Loucy (cell line): ENCODE measurements around the gene PCID2.

Source experiments
- H2AFZ ChIP-seq: fragments of 200-600 bp; sonication (generic); 2 replicates; pipeline ENCODE4 v1.6.0; 2016; ENCODE audit warnings: antibody characterized with exemption, mild to moderate bottlenecking, low read length, moderate library complexity
- H3F3A ChIP-seq: fragments of 200-600 bp; 2 replicates; pipeline ENCODE4 v1.6.0; 2016; ENCODE audit warnings: antibody characterized with exemption, low read depth, mild to moderate bottlenecking
- H3K27me3 ChIP-seq: fragments of 200-600 bp; sonication (generic); 2 replicates; pipeline ENCODE4 v1.6.1; 2014; ENCODE audit warnings: low read length, mild to moderate bottlenecking; ENCODE audit not compliant: insufficient read depth, poor library complexity, severe bottlenecking
- H3K36me3 ChIP-seq: fragments of 200-600 bp; sonication (generic); 2 replicates; pipeline ENCODE4 v1.6.1; 2016; ENCODE audit warnings: low read length; ENCODE audit not compliant: insufficient read depth
- H3K4me1 ChIP-seq: fragments of 200-600 bp; sonication (generic); 2 replicates; pipeline ENCODE4 v1.5.1; 2014; ENCODE audit warnings: low read length, mild to moderate bottlenecking; ENCODE audit not compliant: insufficient read depth, poor library complexity, severe bottlenecking
- H3K4me2 ChIP-seq: fragments of 200-600 bp; sonication (generic); 2 replicates; pipeline ENCODE4 v1.6.0; 2014; ENCODE audit warnings: antibody characterized with exemption, low read length, low read depth, mild to moderate bottlenecking; ENCODE audit not compliant: poor library complexity, severe bottlenecking
- H3K4me3 ChIP-seq: fragments of 200-600 bp; sonication (generic); 2 replicates; pipeline ENCODE4 v1.5.1; 2014; ENCODE audit warnings: low read length, mild to moderate bottlenecking, mixed read lengths; ENCODE audit not compliant: poor library complexity, severe bottlenecking
- H3K79me2 ChIP-seq: fragments of 200-600 bp; sonication (generic); 2 replicates; pipeline ENCODE4 v1.6.1; 2014; ENCODE audit warnings: low read length; ENCODE audit not compliant: insufficient read depth
- H3K9ac ChIP-seq: fragments of 200-600 bp; sonication (generic); 2 replicates; pipeline ENCODE4 v1.6.0; 2014; ENCODE audit warnings: mild to moderate bottlenecking, low read depth, low read length, moderate library complexity; ENCODE audit not compliant: poor library complexity, severe bottlenecking
- H3K9me2 ChIP-seq: fragments of 200-600 bp; sonication (generic); replicated peaks from 2 replicates; pipeline ENCODE4 v1.6.1; 2016; ENCODE audit warnings: low read depth, low read length, mixed read lengths
- H3K9me3 ChIP-seq: fragments of 200-600 bp; sonication (generic); 2 replicates; pipeline ENCODE4 v1.6.1; 2014; ENCODE audit warnings: mild to moderate bottlenecking, antibody characterized with exemption, low read length, low read depth; ENCODE audit not compliant: insufficient read depth
- H4K20me1 ChIP-seq: fragments of 200-600 bp; sonication (generic); 2 replicates; pipeline ENCODE4 v1.6.0; 2014; ENCODE audit warnings: antibody characterized with exemption, low read length, mild to moderate bottlenecking; ENCODE audit not compliant: insufficient read depth, poor library complexity, severe bottlenecking
- CTCF ChIP-seq: fragments of 200-600 bp; sonication (generic); conservative IDR thresholded peaks from 2 replicates; pipeline ENCODE4 v1.5.1; 2014; ENCODE audit warnings: mild to moderate bottlenecking, antibody characterized with exemption, low read length
- EZH2phosphoT487 ChIP-seq: fragments of 200-600 bp; IDR thresholded peaks from 2 replicates; pipeline ENCODE4 v1.6.1; 2018; ENCODE audit warnings: antibody characterized with exemption, mild to moderate bottlenecking, moderate library complexity, borderline replicate concordance

The PCID2 gene

GRCh38 chr13:113158946-113159345 lies 49.5 kb downstream of the PCID2 start:
- H3K27me3 ChIP-seq = no peaks in the 10 kb centered on the region
- peaks cover 8% of the 10 kb centered on the region for H3K4me1 ChIP-seq
- no peaks in the 10 kb centered on the region for H3K9me2 ChIP-seq
- no peaks in the 10 kb centered on the region for H4K20me1 ChIP-seq
- H3K79me2 ChIP-seq = no peaks in the 10 kb centered on the region
- no peak for TF ChIP-seq EZH2phosphoT487
- TF ChIP-seq CTCF = no peak
- no peaks in the 10 kb centered on the region for H3K9me3 ChIP-seq
- no peaks in the 10 kb centered on the region for H3K36me3 ChIP-seq
- H3K4me2 ChIP-seq = no peak overlapping the region
- H2AFZ ChIP-seq = no peak overlapping the region
- H3F3A ChIP-seq = no peaks in the 10 kb centered on the region
- no peak overlapping the region for H3K4me3 ChIP-seq
- no peak overlapping the region for H3K9ac ChIP-seq

GRCh38 chr13:113157929-113158747 lies 50.3 kb downstream of the PCID2 start, which contains the start of gene PROZ:
PROZ (plus strand) TSS chr13:113158648; CDS start chr13:113158661, 13 bp downstream.
- no peaks in the 10 kb centered on the region for H3K79me2 ChIP-seq
- no peaks in the 10 kb centered on the region for H3F3A ChIP-seq
- peaks cover 13% of the 10 kb centered on the region for H3K4me1 ChIP-seq
- H4K20me1 ChIP-seq = no peaks in the 10 kb centered on the region
- no peak within 1 kb of the TSS for H3K9ac ChIP-seq
- no peaks in the 10 kb centered on the region for H3K27me3 ChIP-seq
- no peak for TF ChIP-seq CTCF
- no peak within 1 kb of the TSS for H2AFZ ChIP-seq
- no peaks in the 10 kb centered on the region for H3K9me3 ChIP-seq
- H3K4me3 ChIP-seq = no peak within 1 kb of the TSS
- no peaks in the 10 kb centered on the region for H3K36me3 ChIP-seq
- H3K4me2 ChIP-seq = no peak within 1 kb of the TSS
- no peaks in the 10 kb centered on the region for H3K9me2 ChIP-seq

GRCh38 chr13:113157206-113157928 lies 51.1 kb downstream of the PCID2 start:
- Histone ChIP-seq H3K36me3 (no peaks in the 10 kb centered on the region), H3K9me3 (no peaks in the 10 kb centered on the region), H3K4me3 (no peak overlapping the region), H3K27me3 (no peaks in the 10 kb centered on the region), H3K9me2 (no peaks in the 10 kb centered on the region), H3F3A (no peaks in the 10 kb centered on the region), H3K4me2 (no peak overlapping the region), H4K20me1 (no peaks in the 10 kb centered on the region), H3K4me1 (peaks cover 17% of the 10 kb centered on the region), H3K79me2 (no peaks in the 10 kb centered on the region), H2AFZ (no peak overlapping the region), H3K9ac (no peak overlapping the region)
- TF ChIP-seq EZH2phosphoT487 (no peak), CTCF (no peak)
